HCT116 (cell line): ENCODE data around the gene EMILIN2. TPM values are rescaled to one million over a fixed set of nuclear protein-coding genes. Genes with fewer than 3 reads are reported as not detected.

Experiments used
- ATAC-seq: fragments of 200-7000 bp; cut with Tn5 transposase; 2 replicates; pipeline ENCODE4 v1.9.1; 2020; ENCODE audit warnings: mild to moderate bottlenecking, moderate library complexity
- BruUV-seq: library from RNA; stranded (reverse); fragments of 400-500 nt; replicated peaks from 2 replicates; lab custom pipeline; 2021; lab: Mats Ljungman, UMichigan
- CTCF ChIA-PET: fragments of 300-600 bp; sonication (Branson Sonifier 250); formaldehyde crosslinking; loops from one replicate; lab custom pipeline; 2021; ENCODE audit warnings: antibody characterized with exemption; lab: Charles Lee
- POLR2A ChIA-PET: fragments of 300-600, 350-600 bp; sonication (Branson Sonifier 250); formaldehyde crosslinking; loops from one replicate; lab custom pipeline; 2021; ENCODE audit warnings: antibody characterized with exemption; lab: Charles Lee
- RAD21 ChIA-PET, 2 experiments: fragments of 300-600 bp; sonication (Branson Sonifier 250); formaldehyde crosslinking; loops; one replicate each; lab custom pipeline; 2023; ENCODE audit warnings: low total read pairs in 2 of 2; ENCODE audit not compliant: uncharacterized antibody in 2 of 2, unreplicated experiment in 2 of 2, low non-redundant PET in 1 of 2; lab: Charles Lee
- DNase-seq: peaks from one replicate; pipeline ENCODE4 v3.0.0-alpha.2; 2010; ENCODE audit warnings: low read depth, low spot score
- H2AFZ ChIP-seq: fragments of 200-600 bp; shearing (Covaris generic), sonication (generic); 2 replicates; pipeline ENCODE4 v1.6.1; 2017; ENCODE audit warnings: low read depth, mixed run types, mixed read lengths, antibody characterized with exemption, low read length; ENCODE audit not compliant: poor library complexity, severe bottlenecking
- H3K27ac ChIP-seq: 2 replicates; pipeline ENCODE4 v1.5.1; 2012; ENCODE audit warnings: low read depth, low read length
- H3K27me3 ChIP-seq: fragments of 200-600 bp; sonication (generic); 2 replicates; pipeline ENCODE4 v1.6.1; 2016; ENCODE audit warnings: mixed run types, low read length, mixed read lengths; ENCODE audit not compliant: insufficient read depth
- H3K36me3 ChIP-seq, 2 experiments: fragments of 200-500 bp in 1 of 2; fragments of 200-600 bp in 1 of 2; sonication (Bioruptor generic) in 1 of 2; sonication (generic) in 1 of 2; 2 replicates each; pipeline versions ENCODE4 v1.5.1 to v1.6.1; 2014 to 2016; ENCODE audit warnings: low read length in 2 of 2, inconsistent platforms in 1 of 2, mixed read lengths in 1 of 2, mixed run types in 1 of 2; ENCODE audit not compliant: insufficient read depth in 2 of 2, control insufficient read depth in 1 of 2
- H3K4me1 ChIP-seq, 2 experiments: fragments of 200-600 bp in 1 of 2; sonication (generic) in 1 of 2; 2 replicates each; pipeline versions ENCODE4 v1.5.1 to v1.6.1; 2012 to 2017; ENCODE audit warnings: low read length in 2 of 2, inconsistent platforms in 1 of 2, mild to moderate bottlenecking in 1 of 2, mixed read lengths in 1 of 2, mixed run types in 1 of 2, moderate library complexity in 1 of 2; ENCODE audit not compliant: insufficient read depth in 2 of 2, control insufficient read depth in 1 of 2
- H3K4me2 ChIP-seq: fragments of 200-600 bp; sonication (generic); 2 replicates; pipeline ENCODE4 v1.6.1; 2017; ENCODE audit warnings: mixed run types, low read length, mixed read lengths
- H3K4me3 ChIP-seq, 2 experiments: fragments of 200-600 bp in 1 of 2; sonication (generic) in 1 of 2; replicated peaks in 1 of 2; 2 replicates each; pipeline ENCODE4 v1.5.1; 2011 to 2016; ENCODE audit warnings: low read length in 2 of 2, control low read depth in 1 of 2, low read depth in 1 of 2, mild to moderate bottlenecking in 1 of 2, mixed read lengths in 1 of 2, mixed run types in 1 of 2
- H3K79me2 ChIP-seq: fragments of 200-600 bp; sonication (generic); 2 replicates; pipeline ENCODE4 v1.6.1; 2017; ENCODE audit warnings: mild to moderate bottlenecking, mixed run types, low read length, moderate library complexity, mixed read lengths; ENCODE audit not compliant: insufficient read depth
- H3K9ac ChIP-seq: fragments of 200-600 bp; sonication (generic); 2 replicates; pipeline ENCODE4 v1.6.1; 2016; ENCODE audit warnings: low read length, mixed read lengths
- H3K9me2 ChIP-seq: fragments of 200-600 bp; sonication (generic), shearing (Covaris generic); 2 replicates; pipeline ENCODE4 v1.6.1; 2017; ENCODE audit warnings: mixed run types, mild to moderate bottlenecking, moderate library complexity; ENCODE audit not compliant: insufficient read depth
- H3K9me3 ChIP-seq, 2 experiments: fragments of 200-500 bp in 1 of 2; fragments of 200-600 bp in 1 of 2; sonication (Bioruptor generic) in 1 of 2; sonication (generic) in 1 of 2; 2 replicates each; pipeline ENCODE4 v1.6.1; 2014 to 2017; ENCODE audit warnings: low read length in 2 of 2, mixed read lengths in 2 of 2, inconsistent platforms in 1 of 2, low read depth in 1 of 2, mild to moderate bottlenecking in 1 of 2, mixed run types in 1 of 2, moderate library complexity in 1 of 2; ENCODE audit not compliant: control insufficient read depth in 1 of 2, insufficient read depth in 1 of 2
- H4K20me1 ChIP-seq: fragments of 200-600 bp; sonication (generic), shearing (Covaris generic); 2 replicates; pipeline ENCODE4 v1.6.1; 2017; ENCODE audit warnings: mixed run types, mild to moderate bottlenecking, moderate library complexity; ENCODE audit not compliant: insufficient read depth
- ATF3 ChIP-seq: IDR thresholded peaks from 2 replicates; pipeline ENCODE4 v1.6.1; 2012
- CTCF ChIP-seq, 3 experiments: fragments of 200-600 bp in 1 of 3; sonication (generic) in 1 of 3; IDR thresholded peaks in 2 of 3; conservative IDR thresholded peaks in 1 of 3; 2 replicates each; pipeline ENCODE4 v1.5.1; 2012 to 2017; ENCODE audit warnings: low read depth in 2 of 3, low read length in 2 of 3, antibody characterized with exemption in 1 of 3, borderline replicate concordance in 1 of 3, control low read depth in 1 of 3, mild to moderate bottlenecking in 1 of 3, mixed read lengths in 1 of 3, mixed run types in 1 of 3, moderate library complexity in 1 of 3; ENCODE audit not compliant: insufficient read depth in 1 of 3
- EZH2 ChIP-seq: fragments of 200-600 bp; sonication (generic); IDR thresholded peaks from 2 replicates; pipeline ENCODE4 v1.6.1; 2017; ENCODE audit warnings: antibody characterized with exemption, mixed run types
- FOSL1 ChIP-seq: IDR thresholded peaks from 2 replicates; pipeline ENCODE4 v1.6.1; 2012; ENCODE audit warnings: low read depth
- JUND ChIP-seq: IDR thresholded peaks from 2 replicates; pipeline ENCODE4 v1.6.1; 2012
- MAX ChIP-seq: IDR thresholded peaks from 2 replicates; pipeline ENCODE4 v1.6.1; 2012
- POLR2A ChIP-seq: IDR thresholded peaks from 2 replicates; pipeline ENCODE4 v1.7.0; 2011; ENCODE audit warnings: borderline replicate concordance; ENCODE audit not compliant: insufficient read depth, insufficient read length; ENCODE audit errors: extremely low read depth
- REST ChIP-seq: IDR thresholded peaks from 2 replicates; pipeline ENCODE4 v1.6.1; 2012; ENCODE audit warnings: low read depth
- SIN3A ChIP-seq: IDR thresholded peaks from 2 replicates; pipeline ENCODE4 v1.6.1; 2012; ENCODE audit warnings: low read depth
- SRF ChIP-seq: IDR thresholded peaks from 2 replicates; pipeline ENCODE4 v1.6.1; 2012; ENCODE audit warnings: low read depth
- YY1 ChIP-seq: IDR thresholded peaks from 2 replicates; pipeline ENCODE4 v1.6.1; 2011; ENCODE audit warnings: low read length, low read depth, moderate library complexity, mild to moderate bottlenecking; ENCODE audit not compliant: insufficient replicate concordance; ENCODE audit errors: extremely low read depth
- ZBTB33 ChIP-seq: IDR thresholded peaks from 2 replicates; pipeline ENCODE4 v1.6.1; 2011; ENCODE audit warnings: mild to moderate bottlenecking, low read length, moderate library complexity; ENCODE audit not compliant: insufficient replicate concordance; ENCODE audit errors: extremely low read depth
- ZFX ChIP-seq: fragments of 450-650 bp; IDR thresholded peaks from 2 replicates; pipeline ENCODE4 v1.6.1; 2017
- ZNF274 ChIP-seq: fragments of 200-500 bp; sonication (Bioruptor generic); IDR thresholded peaks from 2 replicates; pipeline ENCODE4 v1.6.1; 2014; ENCODE audit warnings: mild to moderate bottlenecking, low read depth, low read length, inconsistent platforms
- intact Hi-C: fragments of 100-400 bp; cut with micrococcal nuclease; formaldehyde crosslinking; loops from 2 replicates; pipeline ENCODE4 v1.10.0; 2022
- total RNA-seq: library from RNA; stranded (reverse); gene quantifications from one replicate; pipeline ENCODE4 v1.2.1, GENCODE V29; 2021; ENCODE audit not compliant: unreplicated experiment

EMILIN2 gene
- total RNA-seq, 1 experiment from 2014 or later: 23.4 TPM

GRCh38 chr18:2923464-2923863 is 76.7 kb downstream of the EMILIN2 start:
- POLR2A ChIA-PET: interaction anchor here (0.7 kb wide), 1 partner anchor 322 kb away, joined by 3 read pairs; no protein-coding TSS in a partner anchor
- BruUV-seq: no TSS peak
- TF ChIP-seq YY1: no peak
- TF ChIP-seq ATF3: no peak
- TF ChIP-seq SRF: no peak
- TF ChIP-seq POLR2A: no peak
- TF ChIP-seq MAX: no peak
- TF ChIP-seq REST: no peak
- no peak for TF ChIP-seq ZFX
- TF ChIP-seq EZH2: no peak
- TF ChIP-seq ZNF274: no peak
- TF ChIP-seq FOSL1: no peak
- TF ChIP-seq SIN3A: no peak
- no peak for TF ChIP-seq CTCF (IDR thresholded peaks at IDR 0.05 in 2 of 3, conservative IDR thresholded peaks at IDR 0.05 in 1 of 3; ENCODE audit: borderline replicate concordance in 1 of 3, insufficient read depth in 1 of 3, low read depth in 2 of 3, low read length in 2 of 3)
- no peak for TF ChIP-seq ZBTB33
- no peak for TF ChIP-seq JUND
- TF ChIP-seq, all 23 proteins: peak for 0
- Histone ChIP-seq H3K9ac (no peak overlapping the region), H3K27ac (no peak overlapping the region), H3K4me2 (no peak overlapping the region), H3K9me2 (no peaks in the 10 kb centered on the region), H3K36me3 (peaks cover 5 to 14% of the 10 kb centered on the region in 2 experiments; a peak in 1 of 4 replicates), H3K79me2 (no peaks in the 10 kb centered on the region), H3K4me1 (no peaks in the 10 kb centered on the region), H3K27me3 (no peaks in the 10 kb centered on the region), H3K9me3 (no peaks in the 10 kb centered on the region), H2AFZ (no peak overlapping the region), H3K4me3 (no peak overlapping the region), H4K20me1 (no peaks in the 10 kb centered on the region)
- no peak for DNase-seq
- CTCF ChIA-PET: no interaction called here
- RAD21 ChIA-PET: interaction anchor here in 1 of 2 experiments (0.7 kb wide), 1 partner anchor 338 kb away, joined by 5 read pairs; no protein-coding TSS in a partner anchor
- intact Hi-C loops: no loop called here
- no peak for ATAC-seq
